ENCODE data around the gene CORO2B. TPM values are rescaled to one million over a fixed set of nuclear protein-coding genes. Genes with fewer than 3 reads are reported as not detected.

CORO2B gene
- total and polyA plus RNA-seq, 9 of the 15 experiments (the other 6 are each of a cell fraction or from before 2014, with no cell fraction given): not detected

GRCh38 chr15:68546318-68546717 is 32.5 kb upstream of the CORO2B start:
- Histone ChIP-seq H4K20me1 (replicated peaks; ENCODE audit: control insufficient read depth, insufficient read depth, low read length) (peaks cover 3% of the 10 kb centered on the region), H3K4me2 (ENCODE audit: insufficient read depth, low read length) (no peak overlapping the region), H2AFZ (ENCODE audit: low read depth, low read length) (no peak overlapping the region), H3K4me1 (replicated peaks in 1 of 2; ENCODE audit: control insufficient read depth in 2 of 2, insufficient read depth in 2 of 2, low read length in 2 of 2) (no peaks in the 10 kb centered on the region), H3K27ac (ENCODE audit: extremely low read depth, low read depth, low read length) (no peak overlapping the region), H3K4me3 (no peak overlapping the region), H3K79me2 (ENCODE audit: control insufficient read depth, insufficient read depth, low read length) (no peaks in the 10 kb centered on the region), H3K9me1 (ENCODE audit: control insufficient read depth, insufficient read depth, low read length) (no peaks in the 10 kb centered on the region), H3K36me3 (ENCODE audit: control insufficient read depth, insufficient read depth, low read length) (no peaks in the 10 kb centered on the region), H3K9me3 (replicated peaks; ENCODE audit: control insufficient read depth, insufficient read depth, low read depth, low read length) (no peaks in the 10 kb centered on the region), H3K9ac (ENCODE audit: insufficient read depth in 1 of 2, low read depth in 2 of 2, low read length in 2 of 2) (no peak overlapping the region), H3K27me3 (ENCODE audit: control insufficient read depth in 2 of 2, insufficient read depth in 2 of 2, low read length in 2 of 2) (peaks cover 5 to 7% of the 10 kb centered on the region in 2 experiments; a peak in 1 of 5 replicates)
- ChIA-PET CTCF (ENCODE audit: low intra/inter-chr PET ratio) (no interaction called here), POLR2A (interaction anchor here (0.5 kb wide), 1 partner anchor 487 kb away, joined by 3 read pairs; no protein-coding TSS in a partner anchor)
- in situ Hi-C loops (cut with MboI) (no loop called here), intact Hi-C loops (cut with micrococcal nuclease) (no loop called here)
- BruUV-seq (replicated peaks): no TSS peak
- FAIRE-seq (no peak), ATAC-seq (no peak), DNase-seq (ENCODE audit: extremely low read depth in 1 of 4, low spot score in 3 of 4) (no peak)
- 0% methylated on average over 2 of the region's 2 CpGs for WGBS (ENCODE audit: insufficient coverage, low coverage, missing lambda C conversion rate)
- TF ChIP-seq AFF4 (CRISPR knock-in tag; IDR thresholded peaks at IDR 0.05) (no peak), ZNF518B (CRISPR knock-in tag; IDR thresholded peaks at IDR 0.05) (no peak), RBM17 (IDR thresholded peaks at IDR 0.05; ENCODE audit: borderline replicate concordance, low read depth, low read length) (no peak), NFRKB (IDR thresholded peaks at IDR 0.05; ENCODE audit: low read depth) (no peak), ZFP91 (CRISPR knock-in tag; IDR thresholded peaks at IDR 0.05) (no peak), NFIC (IDR thresholded peaks at IDR 0.05) (no peak), SAFB2 (IDR thresholded peaks at IDR 0.05; ENCODE audit: borderline replicate concordance, low read depth, low read length, severe bottlenecking) (no peak), MEIS2 (IDR thresholded peaks at IDR 0.05; ENCODE audit: partially characterized antibody) (no peak), SAFB (IDR thresholded peaks at IDR 0.05; ENCODE audit: borderline replicate concordance, low read depth, low read length) (no peak), CXXC5 (CRISPR knock-in tag; IDR thresholded peaks at IDR 0.05) (no peak), NCOA2 (IDR thresholded peaks at IDR 0.05; ENCODE audit: partially characterized antibody in 2 of 2) (no peak), XRCC4 (IDR thresholded peaks at IDR 0.05; ENCODE audit: extremely low read depth, insufficient read depth, insufficient read length) (no peak)

Data from K562 (cell line).